Measurements from ENCODE around the gene RAD51B.
"Not testable (repeated sequence)": the region's sequence is repeated elsewhere in the genome, so short reads cannot be mapped to it uniquely, and the experiment has no call there.

RAD51B gene

DNA sequence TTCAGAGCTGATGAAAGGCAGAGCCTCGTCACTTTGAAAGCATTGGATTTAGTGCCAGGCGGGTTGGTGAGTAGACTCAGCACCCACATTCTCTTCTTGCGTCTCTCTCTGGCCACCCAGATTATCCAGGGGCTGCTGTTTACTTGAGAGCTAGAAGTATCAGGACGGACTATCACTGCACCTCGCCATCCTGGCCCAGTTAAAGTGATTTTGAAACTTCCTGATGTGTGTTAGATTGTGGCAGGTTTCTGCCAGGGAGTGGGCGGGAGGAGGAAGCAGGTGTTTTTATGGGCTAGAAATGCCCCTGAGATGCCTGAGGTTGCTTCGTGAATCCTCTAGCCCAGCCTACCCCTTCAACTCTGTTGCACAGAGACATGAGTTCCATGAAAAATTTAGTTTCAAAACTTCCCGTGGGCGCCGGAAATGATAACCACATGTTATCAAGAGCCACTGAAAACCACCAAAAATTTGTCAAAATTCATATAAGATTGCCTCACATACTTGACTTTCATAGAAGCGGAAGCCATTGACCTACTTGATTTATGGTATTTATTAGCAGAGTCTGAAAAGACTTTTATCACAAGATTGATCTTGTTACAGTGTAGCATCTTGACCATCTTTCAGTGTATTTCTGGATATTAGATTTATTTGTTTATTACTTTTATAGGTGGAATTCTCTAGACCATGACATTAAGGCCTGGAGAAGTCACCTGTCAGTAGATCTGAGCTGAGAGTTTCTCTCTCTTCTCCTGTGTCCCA lies 466.0 kb downstream of the RAD51B start:
- peak; percentile 75 for DNase-seq

DNA sequence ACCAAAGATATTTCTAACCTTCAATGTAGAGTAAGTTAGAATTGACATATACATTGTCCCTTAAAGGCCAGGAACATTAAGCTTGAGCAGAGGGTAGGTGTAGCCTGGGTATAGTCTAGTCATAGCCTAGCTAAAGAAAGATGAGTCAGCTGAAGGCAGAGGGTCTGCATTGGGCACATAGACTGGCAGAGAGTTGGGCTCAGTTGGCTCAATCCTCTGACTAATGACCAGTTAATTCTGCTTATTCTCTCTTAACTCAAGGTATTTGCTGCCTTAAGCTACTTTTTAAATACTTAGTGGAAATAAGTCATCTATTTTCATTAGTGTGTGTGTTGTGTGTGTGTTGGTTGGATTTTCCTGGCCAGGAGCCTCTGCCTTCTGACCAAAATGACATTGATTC lies 467.1 kb downstream of the RAD51B start:
- DNase-seq: no peak

DNA sequence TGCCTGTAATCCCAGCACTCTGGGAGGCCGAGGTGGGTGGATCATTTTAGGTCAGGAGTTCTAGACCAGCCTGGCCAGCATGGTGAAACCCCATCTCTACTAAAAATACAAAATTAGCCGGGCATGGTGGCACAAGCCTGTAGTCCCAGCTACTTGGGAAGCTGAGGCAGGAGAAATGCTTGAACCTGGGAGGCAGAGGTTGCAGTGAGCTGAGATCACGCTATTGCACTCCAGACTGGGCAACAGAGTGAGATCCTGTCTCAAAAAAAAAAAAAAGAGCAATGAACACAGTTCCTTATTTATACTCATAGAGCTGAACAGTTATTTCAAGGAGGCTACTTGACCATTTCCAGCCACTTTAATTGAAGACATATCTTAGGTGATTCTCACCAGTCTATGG lies 469.9 kb downstream of the RAD51B start:
- DNase-seq: not testable (repeated sequence)

DNA sequence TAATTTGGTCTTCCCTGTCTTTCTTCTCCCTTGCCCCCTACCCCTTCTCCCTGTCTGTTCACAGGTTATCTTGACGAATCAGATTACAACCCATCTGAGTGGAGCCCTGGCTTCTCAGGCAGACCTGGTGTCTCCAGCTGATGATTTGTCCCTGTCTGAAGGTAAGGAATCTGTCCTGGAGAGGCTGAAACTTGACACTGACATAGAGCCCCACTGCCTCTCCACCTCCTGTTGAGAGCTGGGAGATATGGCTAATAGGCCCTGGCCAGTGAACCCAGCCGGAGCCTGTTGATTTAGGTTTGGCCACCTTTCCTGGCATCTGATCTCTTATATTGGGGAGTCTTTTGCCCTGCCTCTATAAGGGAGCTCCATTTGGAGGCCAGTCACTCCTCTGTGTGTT lies 472.2 kb downstream of the RAD51B start:
- DNase-seq: no peak

DNA sequence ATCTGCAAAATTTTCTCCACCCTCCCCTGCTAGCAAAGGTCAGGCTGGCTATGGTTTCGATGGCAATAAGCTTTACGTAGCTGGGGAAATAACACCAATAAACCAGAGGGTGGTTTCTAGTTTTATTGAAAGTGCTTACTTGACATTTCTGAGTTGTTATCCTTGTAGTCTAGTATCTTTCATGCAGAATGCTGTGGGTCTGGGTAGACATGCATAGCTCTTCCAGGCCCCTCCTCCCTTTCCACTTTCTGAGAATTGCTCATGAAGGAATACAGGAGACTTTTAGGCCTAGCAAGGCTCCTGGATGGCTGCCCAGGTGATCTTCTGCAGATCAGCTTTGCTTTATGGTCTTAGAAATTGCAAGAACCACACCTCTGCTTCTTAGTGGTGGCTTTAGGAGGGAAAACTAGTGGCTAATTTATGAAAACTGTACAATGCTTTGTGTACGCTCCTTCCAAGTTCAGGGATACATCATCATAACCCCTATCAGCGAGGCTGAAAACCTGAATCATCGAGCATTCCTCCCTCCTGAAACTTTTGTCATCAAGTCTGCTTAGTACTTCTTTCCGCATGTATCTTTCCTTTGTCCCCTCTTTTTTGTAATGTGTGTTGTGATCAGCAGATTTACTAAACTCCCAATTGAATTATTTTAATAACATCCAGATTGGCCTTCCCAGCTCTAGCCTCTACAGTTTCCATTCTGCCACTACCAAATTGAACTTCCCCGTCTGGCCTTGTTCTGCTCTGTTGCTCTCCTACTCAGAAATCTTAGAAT lies 473.0 kb downstream of the RAD51B start:
- peak; percentile 38 for DNase-seq

DNA sequence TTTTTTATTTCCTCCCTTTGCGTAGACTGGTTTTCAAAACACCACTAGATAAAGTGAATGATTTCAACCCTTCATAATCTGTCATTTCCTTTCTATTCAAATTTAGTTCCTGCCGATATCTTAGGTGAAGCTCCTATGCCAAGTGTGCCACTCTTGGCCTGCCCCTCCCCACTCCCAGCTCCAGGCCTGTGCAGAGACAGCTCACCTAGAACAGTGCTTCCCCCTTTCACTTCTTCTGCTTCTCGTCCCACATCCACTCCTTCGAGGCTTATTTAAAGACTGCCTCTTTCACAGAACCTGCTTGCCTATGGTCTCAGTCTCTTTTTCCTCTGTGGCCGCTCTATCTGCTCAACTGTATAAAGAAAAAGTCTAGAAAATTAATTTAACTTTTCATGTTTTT lies 473.8 kb downstream of the RAD51B start:
- peak; percentile 23 for DNase-seq

DNA sequence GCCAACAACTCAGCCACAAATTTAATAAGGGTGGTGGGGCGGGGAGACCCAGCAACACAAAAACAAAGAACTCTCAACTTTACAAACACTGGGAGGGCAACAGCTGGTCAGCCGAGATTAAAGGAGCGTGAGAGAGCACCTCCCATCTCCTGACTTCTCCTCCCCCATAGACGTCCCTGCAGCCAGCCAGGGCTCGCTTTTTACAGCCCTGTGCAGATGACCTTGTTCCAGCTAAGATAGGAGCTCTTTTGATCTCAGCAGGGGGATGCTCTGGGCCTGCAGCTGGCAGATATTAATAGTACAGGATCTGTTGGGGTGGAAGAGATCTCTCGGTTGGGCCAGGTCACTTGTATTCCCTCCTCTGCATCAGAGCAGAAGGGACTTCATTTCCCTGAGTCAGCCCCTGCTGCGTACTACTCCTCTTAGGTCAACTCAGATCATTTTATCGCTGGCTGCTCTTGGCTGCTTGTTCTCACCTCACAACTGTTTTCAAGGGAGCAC lies 475.8 kb downstream of the RAD51B start:
- no peak for DNase-seq

DNA sequence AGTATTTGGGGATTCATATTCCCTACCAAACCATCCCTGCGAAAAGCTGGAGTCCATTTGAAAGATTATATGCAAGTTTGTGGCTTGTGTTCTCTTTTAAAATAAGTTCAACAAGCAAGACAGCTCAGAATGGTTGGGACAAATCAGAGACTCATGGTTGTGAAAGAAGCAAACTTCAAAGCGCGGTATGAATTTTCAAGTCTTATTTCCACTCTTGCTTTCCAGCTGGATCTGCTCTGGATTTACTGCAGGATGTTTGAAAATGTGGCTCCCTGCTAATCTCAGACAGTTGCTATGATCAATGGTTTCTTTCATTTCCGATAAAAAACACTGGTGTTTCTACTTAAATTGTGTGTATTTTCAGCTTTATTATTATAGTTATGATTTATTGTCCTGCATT lies 477.5 kb downstream of the RAD51B start:
- DNase-seq: no peak

DNA sequence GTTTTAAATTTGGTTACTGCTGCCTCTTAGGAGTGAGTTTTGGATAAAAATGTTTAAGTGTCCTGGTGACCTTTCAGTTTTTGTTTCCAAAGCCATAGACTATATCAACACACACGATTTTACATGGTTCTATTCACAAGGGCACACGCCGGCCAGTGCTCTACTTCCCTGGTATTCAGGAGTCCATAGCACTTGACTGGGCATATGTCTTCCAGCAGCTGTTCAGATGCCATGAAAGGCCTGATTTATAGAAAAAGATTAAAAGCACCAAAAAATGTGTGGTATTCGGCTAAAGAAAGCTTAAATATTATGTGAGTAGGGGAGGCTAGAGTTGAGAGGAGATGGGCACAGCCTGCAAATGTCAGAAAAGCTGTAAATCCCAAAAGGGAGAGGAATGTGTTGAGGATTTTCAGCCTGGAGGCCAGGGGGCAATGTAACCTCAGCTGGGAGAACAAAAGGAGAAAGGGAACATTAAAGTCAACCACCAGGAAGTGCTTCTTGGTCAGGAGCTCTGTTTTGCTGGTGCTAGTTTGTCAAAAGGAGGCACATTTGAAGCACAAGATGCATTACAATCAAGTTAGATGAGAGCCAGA lies 478.4 kb downstream of the RAD51B start:
- no peak for DNase-seq

DNA sequence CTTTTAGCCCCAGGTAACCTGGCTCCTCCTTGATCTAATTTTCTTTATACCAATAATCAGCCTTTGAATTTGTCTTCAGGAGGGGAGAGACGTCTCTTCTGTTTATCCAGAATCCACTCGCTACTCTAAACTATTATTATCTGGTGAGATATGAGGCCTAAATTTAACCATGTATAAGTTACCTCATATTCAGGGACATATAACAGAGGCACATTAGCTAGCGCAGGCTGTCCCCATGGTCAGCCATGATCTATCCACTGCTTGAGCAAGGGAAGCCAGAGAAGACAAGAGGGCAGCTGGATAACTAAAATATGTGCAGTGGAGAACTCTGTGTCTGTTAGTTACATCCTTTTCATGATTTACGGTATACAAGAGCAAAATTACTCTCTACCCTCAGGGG lies 481.0 kb downstream of the RAD51B start:
- DNase-seq: no peak

DNA sequence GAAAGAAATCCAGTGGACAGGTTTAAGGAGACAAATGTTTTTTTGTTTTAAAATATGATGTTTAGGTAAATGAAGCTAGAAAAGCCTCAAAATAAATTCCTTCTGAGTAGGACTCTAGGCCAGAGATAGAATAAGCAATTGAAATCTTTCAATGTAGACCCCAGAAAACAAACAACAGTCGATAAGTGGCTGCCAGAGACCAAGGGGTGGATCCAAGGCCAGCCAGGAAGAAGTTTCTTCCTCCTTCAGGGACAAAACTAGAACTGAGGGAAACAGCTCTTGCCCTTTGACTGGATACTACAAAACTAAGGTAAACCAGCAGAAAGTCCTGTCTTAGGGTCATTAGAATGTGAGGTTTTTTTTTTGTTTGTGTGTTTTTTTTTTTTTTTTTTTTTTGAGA lies 481.6 kb downstream of the RAD51B start:
- no peak for DNase-seq

DNA sequence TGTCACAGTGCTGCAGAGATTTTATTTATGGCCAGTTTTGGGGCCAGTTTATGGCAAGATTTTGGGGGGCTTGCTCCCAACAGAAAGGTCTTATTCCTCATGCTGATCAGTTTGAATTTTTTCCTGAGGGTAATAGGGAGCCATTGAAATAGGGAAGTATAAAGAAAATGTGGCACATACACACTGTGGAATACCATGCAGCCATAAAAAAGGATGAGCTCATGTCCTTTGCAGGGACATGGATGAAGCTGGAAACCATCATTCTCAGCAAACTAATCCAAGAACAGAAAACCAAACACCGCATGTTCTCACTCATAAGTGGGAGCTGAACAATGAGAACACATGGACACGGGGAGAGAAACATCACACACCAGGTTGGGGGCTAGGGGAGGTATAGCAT lies 483.4 kb downstream of the RAD51B start:
- DNase-seq: not testable (repeated sequence)

DNA sequence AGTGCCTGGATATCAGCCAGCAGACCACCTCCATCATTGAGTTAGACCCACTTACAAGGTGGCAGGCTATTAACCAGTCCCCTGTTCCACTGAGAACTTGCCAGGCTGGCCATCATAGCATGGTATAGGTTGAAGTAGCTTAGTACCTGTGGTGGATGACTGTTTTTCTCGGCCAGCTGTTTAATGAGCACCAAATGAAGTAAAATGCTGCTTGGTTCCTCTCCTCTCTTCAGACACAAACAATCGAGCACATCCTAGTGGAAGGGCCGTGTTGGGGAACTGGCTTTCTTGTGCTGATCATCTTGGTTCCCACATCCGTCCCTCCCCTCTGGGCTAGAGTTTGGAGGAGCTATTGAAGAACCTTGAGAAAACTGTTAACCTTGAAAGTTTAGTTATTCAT lies 486.2 kb downstream of the RAD51B start:
- DNase-seq: no peak

DNA sequence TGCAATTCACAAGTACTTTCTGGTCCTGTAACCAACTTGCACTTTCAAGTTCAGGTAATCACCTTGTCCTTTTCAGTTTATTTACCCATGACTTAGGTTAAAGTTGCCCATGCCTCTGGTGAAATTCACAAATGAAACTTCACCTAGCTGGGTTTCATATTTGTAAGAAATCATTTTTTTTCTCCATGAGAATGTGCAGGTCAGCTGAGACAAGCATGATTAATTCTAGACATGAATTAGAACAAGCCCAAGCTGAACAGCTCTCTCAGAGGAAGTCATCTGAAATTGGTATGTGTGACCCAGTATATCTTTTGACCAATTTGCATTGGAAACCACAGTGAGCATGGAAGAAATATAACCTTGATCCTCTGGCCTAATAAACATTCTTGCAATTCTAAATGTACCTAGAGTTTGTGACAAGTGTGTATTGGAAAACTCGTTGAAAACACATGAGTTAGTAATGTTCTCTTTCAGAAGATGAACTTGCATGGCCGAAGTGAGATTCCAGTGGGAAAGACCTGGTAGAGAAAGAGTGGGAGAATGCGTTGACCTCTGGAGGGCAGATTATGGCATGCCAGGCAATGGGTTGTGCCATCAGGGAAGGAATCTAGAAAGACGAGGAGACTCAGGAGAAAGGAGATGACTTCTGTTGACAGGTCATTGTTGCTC lies 486.8 kb downstream of the RAD51B start:
- DNase-seq: no peak

DNA sequence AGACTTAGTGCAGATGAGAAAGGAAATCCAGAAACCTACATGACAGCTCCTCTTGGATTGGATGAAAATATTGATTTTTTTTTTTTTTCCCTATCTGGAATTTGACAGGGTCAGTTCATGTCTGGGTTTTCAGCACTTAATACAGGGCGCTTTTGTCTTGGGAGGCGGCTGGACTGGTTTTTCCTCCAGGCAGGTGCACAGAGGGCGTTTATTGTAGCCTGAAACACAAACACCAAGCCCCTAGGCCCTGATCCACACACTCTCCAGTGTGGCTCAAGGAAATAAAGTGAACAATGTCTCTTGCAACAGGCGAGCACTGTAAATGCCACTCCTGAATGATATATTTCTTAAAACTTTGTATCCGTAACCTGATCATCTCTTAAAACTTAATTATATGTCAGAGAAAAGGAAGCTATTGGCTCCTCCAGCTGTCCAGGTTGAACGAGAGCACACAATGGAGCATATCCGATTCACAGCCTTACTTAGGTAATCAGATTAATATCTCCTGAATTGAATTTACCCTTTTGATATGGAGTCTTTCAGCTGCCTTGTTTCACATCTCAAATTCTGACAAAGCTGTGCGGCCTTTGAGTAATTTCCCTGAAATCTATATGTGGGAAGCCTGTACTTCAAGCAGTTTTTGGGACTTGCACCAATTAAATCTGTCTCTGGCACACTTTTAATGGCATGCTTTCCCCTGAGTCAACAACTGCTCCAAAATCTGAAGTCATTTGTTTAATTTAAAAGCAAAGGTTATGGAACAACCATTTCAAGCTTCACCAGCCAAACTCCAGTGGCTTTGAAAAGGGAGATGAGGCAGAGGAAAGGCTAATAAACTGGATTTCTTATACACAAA lies 487.6 kb downstream of the RAD51B start:
- DNase-seq: no peak

DNA sequence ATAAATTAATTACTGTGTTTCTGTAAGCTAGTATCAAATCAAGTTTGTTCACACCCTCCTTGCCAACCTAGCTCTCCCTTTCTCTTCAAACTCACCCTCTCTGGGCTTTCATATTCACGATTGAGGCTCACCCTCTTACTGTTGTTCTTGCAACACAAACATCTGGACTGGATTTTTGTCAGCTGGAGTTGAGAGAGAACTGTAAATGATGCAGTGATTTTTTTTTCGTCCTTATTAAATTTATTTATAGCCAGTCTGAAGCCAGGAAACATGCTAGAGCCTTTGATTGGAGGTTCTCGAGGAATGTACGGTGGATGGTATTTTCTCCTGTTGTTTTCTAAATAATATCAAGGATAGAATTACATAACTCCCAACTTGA lies 488.2 kb downstream of the RAD51B start:
- DNase-seq: no peak

DNA sequence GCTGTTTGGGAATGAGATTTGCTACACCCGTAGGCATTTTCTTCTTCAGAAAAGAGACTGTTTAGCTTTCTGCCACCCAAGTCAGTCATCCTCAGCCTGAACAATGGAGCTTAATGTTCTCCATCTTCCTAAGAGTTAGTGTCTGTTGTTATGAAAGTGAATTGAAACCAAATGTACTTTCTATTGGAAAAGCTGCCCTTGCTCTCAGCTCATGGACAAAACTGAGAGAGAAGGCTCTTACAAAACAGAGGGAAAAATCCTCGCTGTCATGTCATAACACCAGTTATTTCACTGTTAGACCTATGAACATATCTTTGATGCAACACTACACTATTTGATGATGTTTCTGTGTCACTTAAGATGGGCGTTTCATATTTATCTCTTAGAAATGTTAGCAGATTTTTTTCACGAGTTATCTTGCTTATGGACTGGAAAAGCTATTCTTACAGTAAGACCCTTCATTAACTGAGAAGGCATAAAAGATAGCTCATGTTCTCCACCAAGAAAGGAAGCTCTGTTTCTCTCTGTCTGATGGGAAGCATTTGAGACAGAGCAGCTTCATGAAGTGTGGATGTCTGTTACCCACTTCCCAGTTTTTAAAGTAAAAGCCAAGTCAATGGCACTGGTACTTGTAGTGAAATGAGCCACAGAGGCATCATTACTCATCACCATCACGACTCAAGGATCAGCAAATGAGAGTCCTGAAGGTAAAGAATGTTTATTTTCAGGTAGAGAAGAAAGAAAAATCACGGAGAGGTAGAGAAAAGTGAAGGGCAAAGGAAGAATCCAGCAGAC lies 489.3 kb downstream of the RAD51B start:
- DNase-seq: no peak

DNA sequence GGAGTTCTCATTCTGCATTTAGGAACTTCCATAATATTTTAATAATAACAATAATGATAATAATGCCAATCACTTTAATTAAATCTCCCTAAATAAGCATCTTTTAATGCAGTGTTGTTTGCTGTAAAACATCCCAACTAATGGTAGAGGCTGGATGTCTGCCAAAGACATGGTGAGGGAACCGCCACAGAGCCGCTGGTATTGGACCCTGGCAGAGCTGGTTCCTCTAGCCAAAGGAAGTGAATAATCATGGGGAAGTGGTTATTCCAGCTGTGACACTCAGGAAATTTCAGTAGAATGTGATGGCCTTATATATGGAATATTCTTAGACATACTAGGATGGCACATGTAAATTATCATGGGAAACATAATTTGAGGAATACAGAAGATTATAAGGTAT lies 490.0 kb downstream of the RAD51B start:
- DNase-seq: no peak

DNA sequence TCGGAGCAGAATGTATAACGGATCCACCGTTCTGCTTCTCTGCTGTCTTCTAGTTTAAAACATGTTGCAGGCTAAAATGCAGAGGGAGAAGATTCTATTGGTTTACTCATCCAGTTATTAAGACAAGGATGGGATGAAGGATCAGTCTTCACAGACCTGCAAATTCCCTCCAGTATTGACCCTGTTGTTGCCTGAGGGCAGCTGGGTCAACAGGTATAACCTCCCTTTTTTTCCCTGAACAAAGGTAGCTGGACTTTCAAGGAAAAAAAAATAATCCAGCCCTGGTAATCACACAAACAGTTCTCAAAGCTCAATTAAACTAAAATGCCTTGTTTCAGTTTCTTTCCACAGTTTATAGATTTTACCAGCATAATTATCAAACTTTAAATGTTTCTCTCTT lies 492.7 kb downstream of the RAD51B start:
- no peak for DNase-seq

DNA sequence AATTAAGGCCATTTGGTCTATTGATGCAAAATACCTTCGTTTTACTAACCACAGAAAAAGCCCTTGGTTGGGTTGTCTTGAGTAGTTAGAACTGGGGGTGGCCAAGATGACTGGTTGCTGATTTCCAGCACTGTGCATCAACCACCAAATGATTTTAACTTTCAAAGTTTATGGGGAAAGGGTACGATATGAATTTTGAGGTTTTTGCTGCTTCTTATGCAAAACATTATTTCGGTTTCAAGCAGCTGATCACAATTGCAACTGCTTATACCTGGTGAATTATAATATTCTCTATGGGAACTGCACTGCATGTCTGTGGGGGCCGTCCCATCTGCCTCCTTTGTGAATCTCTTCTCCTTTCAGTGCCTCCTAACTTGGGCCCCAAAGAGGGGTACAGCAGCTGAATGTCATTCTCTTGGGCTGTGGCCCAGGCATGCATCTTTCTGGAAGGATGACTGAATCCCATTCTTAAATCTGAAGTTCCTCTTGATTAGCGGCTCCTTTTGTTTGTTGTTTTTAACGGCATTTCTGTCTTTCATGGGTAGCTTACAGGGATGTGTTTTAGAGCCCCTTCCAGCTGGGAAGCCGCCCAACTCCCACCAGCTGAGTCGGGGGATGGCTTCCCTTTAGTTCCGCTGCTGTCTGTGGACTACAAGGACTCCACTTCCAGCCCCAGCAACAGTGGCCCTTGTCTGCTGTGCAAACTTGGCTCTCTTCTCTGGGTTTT lies 493.5 kb downstream of the RAD51B start:
- DNase-seq: no peak

DNA sequence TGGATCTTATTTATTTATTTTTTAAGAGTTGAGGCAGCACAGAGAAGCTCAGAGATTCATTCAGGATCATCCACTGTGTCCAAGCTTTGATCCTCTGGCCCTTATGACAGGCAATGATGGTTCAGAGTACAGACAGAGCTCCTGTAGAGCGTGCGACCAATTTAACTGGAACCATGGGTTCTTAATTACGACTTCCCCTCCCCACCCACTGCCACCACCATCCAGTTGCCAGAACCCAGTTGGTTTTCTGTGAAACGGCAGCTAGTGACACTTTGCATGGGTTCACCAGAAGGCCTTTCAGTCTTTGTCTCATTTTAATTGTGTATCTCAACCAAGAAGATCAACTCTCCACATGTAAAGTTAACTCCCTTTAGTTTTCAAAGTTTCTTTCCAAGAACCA lies 495.1 kb downstream of the RAD51B start:
- no peak for DNase-seq

Data from CD4-positive, alpha-beta T cell treated with Interleukin-17A for 1 hour (primary cell).